Measurements from ENCODE around the gene ZNF32. TPM values are rescaled to one million over a fixed set of nuclear protein-coding genes. Genes with fewer than 3 reads are reported as not detected.

Gene ZNF32
- total and polyA plus RNA-seq, 2 experiments from 2014 or later, result 15.8 to 26.1 TPM

DNA sequence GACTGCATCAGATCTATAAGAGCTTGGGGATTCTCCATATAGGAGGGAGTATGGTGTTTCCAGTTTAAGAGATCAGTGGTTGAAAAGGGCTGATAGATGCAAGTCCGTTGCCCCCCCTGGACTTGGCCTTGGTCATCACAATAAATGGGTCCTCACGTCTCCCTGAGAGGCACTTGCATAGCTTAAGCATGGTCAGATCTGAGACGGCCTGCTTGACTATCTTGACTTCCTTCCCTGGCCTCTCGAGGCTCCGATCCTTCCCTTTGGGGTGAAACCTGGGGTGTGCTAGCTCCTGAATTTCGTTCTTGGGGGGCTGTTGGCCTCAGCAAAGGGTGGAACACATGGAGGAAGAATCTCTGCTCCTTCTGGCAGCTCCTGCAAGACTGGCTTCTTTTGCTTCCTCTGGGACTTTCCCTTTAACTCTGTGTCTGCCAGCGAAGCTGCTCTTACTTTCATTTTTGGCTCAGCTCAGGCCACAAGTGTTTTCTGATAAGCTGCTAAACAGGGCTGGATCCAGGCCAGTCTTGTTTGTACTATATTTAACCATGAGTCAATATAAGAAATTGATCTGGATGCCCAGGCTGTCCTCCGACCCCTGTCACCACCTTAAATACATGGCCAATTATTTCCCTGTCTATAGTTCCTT is 53.6 kb downstream of the ZNF32 start:
- Mint-ChIP-seq H3K4me3 (no peak overlapping the region), H3K4me1 (no peaks in the 10 kb centered on the region), H3K27me3 (ENCODE audit: insufficient read depth, low read depth, poor library complexity) (peaks cover 5% of the 10 kb centered on the region), H3K36me3 (ENCODE audit: low read depth) (peaks cover 3% of the 10 kb centered on the region; the same call in 2 of the 3 replicates), H3K27ac (no peak overlapping the region), H3K9me3 (peaks cover 54% of the 10 kb centered on the region)
- no peak overlapping the region for H3K4me3 ChIP-seq
- no peak overlapping the region for H3K27ac ChIP-seq (ENCODE audit: low read depth)
- no peaks in the 10 kb centered on the region for H3F3A ChIP-seq (replicated peaks; ENCODE audit: low read depth)
- H3K4me2 ChIP-seq, result no peak overlapping the region
- no peaks in the 10 kb centered on the region for H3K27me3 ChIP-seq (ENCODE audit: insufficient read depth)
- H2AFZ ChIP-seq, result no peak overlapping the region
- H3K4me1 ChIP-seq (ENCODE audit: insufficient read depth), result no peaks in the 10 kb centered on the region
- DNase-seq (ENCODE audit: low spot score), result no peak
- no peak for ATAC-seq
- no peaks in the 10 kb centered on the region for H4K20me1 ChIP-seq (replicated peaks; ENCODE audit: insufficient read depth)
- H3K9me2 ChIP-seq (ENCODE audit: insufficient read depth), result no peaks in the 10 kb centered on the region; the same call in 1 of the 2 replicates
- TF ChIP-seq, protein P1, sequence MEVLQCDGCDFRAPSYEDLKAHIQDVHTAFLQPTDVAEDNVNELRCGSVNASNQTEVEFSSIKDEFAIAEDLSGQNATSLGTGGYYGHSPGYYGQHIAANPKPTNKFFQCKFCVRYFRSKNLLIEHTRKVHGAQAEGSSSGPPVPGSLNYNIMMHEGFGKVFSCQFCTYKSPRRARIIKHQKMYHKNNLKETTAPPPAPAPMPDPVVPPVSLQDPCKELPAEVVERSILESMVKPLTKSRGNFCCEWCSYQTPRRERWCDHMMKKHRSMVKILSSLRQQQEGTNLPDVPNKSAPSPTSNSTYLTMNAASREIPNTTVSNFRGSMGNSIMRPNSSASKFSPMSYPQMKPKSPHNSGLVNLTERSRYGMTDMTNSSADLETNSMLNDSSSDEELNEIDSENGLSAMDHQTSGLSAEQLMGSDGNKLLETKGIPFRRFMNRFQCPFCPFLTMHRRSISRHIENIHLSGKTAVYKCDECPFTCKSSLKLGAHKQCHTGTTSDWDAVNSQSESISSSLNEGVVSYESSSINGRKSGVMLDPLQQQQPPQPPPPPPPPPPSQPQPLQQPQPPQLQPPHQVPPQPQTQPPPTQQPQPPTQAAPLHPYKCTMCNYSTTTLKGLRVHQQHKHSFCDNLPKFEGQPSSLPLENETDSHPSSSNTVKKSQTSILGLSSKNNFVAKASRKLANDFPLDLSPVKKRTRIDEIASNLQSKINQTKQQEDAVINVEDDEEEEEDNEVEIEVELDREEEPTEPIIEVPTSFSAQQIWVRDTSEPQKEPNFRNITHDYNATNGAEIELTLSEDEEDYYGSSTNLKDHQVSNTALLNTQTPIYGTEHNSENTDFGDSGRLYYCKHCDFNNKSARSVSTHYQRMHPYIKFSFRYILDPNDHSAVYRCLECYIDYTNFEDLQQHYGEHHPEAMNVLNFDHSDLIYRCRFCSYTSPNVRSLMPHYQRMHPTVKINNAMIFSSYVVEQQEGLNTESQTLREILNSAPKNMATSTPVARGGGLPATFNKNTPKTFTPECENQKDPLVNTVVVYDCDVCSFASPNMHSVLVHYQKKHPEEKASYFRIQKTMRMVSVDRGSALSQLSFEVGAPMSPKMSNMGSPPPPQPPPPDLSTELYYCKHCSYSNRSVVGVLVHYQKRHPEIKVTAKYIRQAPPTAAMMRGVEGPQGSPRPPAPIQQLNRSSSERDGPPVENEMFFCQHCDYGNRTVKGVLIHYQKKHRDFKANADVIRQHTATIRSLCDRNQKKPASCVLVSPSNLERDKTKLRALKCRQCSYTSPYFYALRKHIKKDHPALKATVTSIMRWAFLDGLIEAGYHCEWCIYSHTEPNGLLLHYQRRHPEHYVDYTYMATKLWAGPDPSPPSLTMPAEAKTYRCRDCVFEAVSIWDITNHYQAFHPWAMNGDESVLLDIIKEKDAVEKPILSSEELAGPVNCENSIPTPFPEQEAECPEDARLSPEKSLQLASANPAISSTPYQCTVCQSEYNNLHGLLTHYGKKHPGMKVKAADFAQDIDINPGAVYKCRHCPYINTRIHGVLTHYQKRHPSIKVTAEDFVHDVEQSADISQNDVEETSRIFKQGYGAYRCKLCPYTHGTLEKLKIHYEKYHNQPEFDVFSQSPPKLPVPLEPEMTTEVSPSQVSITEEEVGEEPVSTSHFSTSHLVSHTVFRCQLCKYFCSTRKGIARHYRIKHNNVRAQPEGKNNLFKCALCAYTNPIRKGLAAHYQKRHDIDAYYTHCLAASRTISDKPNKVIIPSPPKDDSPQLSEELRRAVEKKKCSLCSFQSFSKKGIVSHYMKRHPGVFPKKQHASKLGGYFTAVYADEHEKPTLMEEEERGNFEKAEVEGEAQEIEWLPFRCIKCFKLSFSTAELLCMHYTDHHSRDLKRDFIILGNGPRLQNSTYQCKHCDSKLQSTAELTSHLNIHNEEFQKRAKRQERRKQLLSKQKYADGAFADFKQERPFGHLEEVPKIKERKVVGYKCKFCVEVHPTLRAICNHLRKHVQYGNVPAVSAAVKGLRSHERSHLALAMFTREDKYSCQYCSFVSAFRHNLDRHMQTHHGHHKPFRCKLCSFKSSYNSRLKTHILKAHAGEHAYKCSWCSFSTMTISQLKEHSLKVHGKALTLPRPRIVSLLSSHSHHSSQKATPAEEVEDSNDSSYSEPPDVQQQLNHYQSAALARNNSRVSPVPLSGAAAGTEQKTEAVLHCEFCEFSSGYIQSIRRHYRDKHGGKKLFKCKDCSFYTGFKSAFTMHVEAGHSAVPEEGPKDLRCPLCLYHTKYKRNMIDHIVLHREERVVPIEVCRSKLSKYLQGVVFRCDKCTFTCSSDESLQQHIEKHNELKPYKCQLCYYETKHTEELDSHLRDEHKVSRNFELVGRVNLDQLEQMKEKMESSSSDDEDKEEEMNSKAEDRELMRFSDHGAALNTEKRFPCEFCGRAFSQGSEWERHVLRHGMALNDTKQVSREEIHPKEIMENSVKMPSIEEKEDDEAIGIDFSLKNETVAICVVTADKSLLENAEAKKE (CRISPR knock-in tag; IDR thresholded peaks at IDR 0.05), result no peak
- TF ChIP-seq ZNF331 (CRISPR knock-in tag; IDR thresholded peaks at IDR 0.05; ENCODE audit: low read depth) (no peak), NANOG (IDR thresholded peaks at IDR 0.05; ENCODE audit: borderline replicate concordance) (no peak), JUNB (IDR thresholded peaks at IDR 0.05; ENCODE audit: unreplicated experiment) (no peak), EZH2 (IDR thresholded peaks at IDR 0.05; ENCODE audit: low read depth, unreplicated experiment) (no peak), EZH2phosphoT487 (IDR thresholded peaks at IDR 0.05; ENCODE audit: unreplicated experiment) (no peak), ETS1 (IDR thresholded peaks at IDR 0.05) (no peak), POLR2AphosphoS5 (IDR thresholded peaks at IDR 0.05; ENCODE audit: low read depth) (no peak), CREB1 (CRISPR knock-in tag; IDR thresholded peaks at IDR 0.05; ENCODE audit: low read depth) (no peak), STAT1 (IDR thresholded peaks at IDR 0.05; ENCODE audit: unreplicated experiment) (no peak), CTCF (conservative IDR thresholded peaks at IDR 0.05; ENCODE audit: low read depth in 2 of 2) (no peak), ZNF114 (CRISPR knock-in tag; IDR thresholded peaks at IDR 0.05) (no peak), REST (IDR thresholded peaks at IDR 0.05; ENCODE audit: unreplicated experiment) (no peak)
- H3K36me3 ChIP-seq (ENCODE audit: insufficient read depth), result no peaks in the 10 kb centered on the region
- no peaks in the 10 kb centered on the region for H3K79me2 ChIP-seq (replicated peaks; ENCODE audit: insufficient read depth)
